Suprapubic skin (tissue), 4 donors: ENCODE measurements around the gene CENPE.

Experiments
- CTCF ChIP-seq, 2 donors: fragments of 200-600 bp in 1 of 2; fragments of 450-650 bp in 1 of 2; sonication (generic) in 1 of 2; IDR thresholded peaks; one replicate each; pipeline ENCODE4 v1.5.1; 2016 to 2019; ENCODE audit warnings: antibody characterized with exemption in 2 of 2, mild to moderate bottlenecking in 1 of 2, moderate library complexity in 1 of 2
- EP300 ChIP-seq: sonication (generic); formaldehyde crosslinking; IDR thresholded peaks from one replicate; pipeline ENCODE4 v1.6.1; 2017; ENCODE audit warnings: antibody characterized with exemption
- POLR2A ChIP-seq, 2 donors: fragments of 450-650 bp; IDR thresholded peaks; one replicate each; pipeline ENCODE4 v1.6.1; 2017; ENCODE audit warnings: antibody characterized with exemption in 2 of 2, mild to moderate bottlenecking in 2 of 2, moderate library complexity in 2 of 2
- POLR2AphosphoS5 ChIP-seq, 3 donors: sonication (generic); formaldehyde crosslinking; IDR thresholded peaks; one replicate each; pipeline ENCODE4 v1.6.1; 2017; ENCODE audit warnings: antibody characterized with exemption in 3 of 3

- TF ChIP-seq CTCF (IDR thresholded peaks at IDR 0.05) (no peak), POLR2A (IDR thresholded peaks at IDR 0.05) (no peak), POLR2AphosphoS5 (IDR thresholded peaks at IDR 0.05) (no peak), EP300 (no peak)
Observed at GRCh38 chr4:103162176-103162575, 36.0 kb downstream of the CENPE start.
